ENCODE results near the gene CAPN1. TPM values are rescaled to one million over a fixed set of nuclear protein-coding genes. Genes with fewer than 3 reads are reported as not detected.

The CAPN1 gene
- polyA plus RNA-seq, 2 of the 4 experiments (the other 2 are of a cell fraction) = 63.7 to 93.1 TPM

- Histone ChIP-seq H3K4me2 (no peak overlapping the region), H3K27ac (no peak overlapping the region), H3K4me1 (no peaks in the 10 kb centered on the region), H3K9me3 (no peaks in the 10 kb centered on the region), H3K4me3 (no peak overlapping the region)
- WGBS (ENCODE audit: missing lambda C conversion rate) = 32% methylated on average over 3 of the region's 3 CpGs
- FAIRE-seq = no peak
- no peak for ATAC-seq
- CTCF ChIA-PET = interaction anchor here (1.8 kb wide), 1 partner anchor 114 kb away, joined by 3 read pairs; no protein-coding TSS in a partner anchor
- POLR2A ChIA-PET = no interaction called here
- no peak for DNase-seq (ENCODE audit: low read depth in 1 of 2, low spot score in 1 of 2)
- TF ChIP-seq BHLHE40 (IDR thresholded peaks at IDR 0.05; ENCODE audit: low read depth, low read length) (no peak), HOXB13 (CRISPR knock-in tag; IDR thresholded peaks at IDR 0.05; ENCODE audit: low read depth) (no peak), HMGXB4 (CRISPR knock-in tag; IDR thresholded peaks at IDR 0.05; ENCODE audit: borderline replicate concordance) (no peak), EHF (CRISPR knock-in tag; IDR thresholded peaks at IDR 0.05) (no peak), FOSB (CRISPR knock-in tag; IDR thresholded peaks at IDR 0.05) (no peak), HDAC2 (IDR thresholded peaks at IDR 0.05) (no peak), POLR2AphosphoS2 (conservative IDR thresholded peaks at IDR 0.05; ENCODE audit: low read length) (no peak)
These were observed 21.1 kb upstream of the CAPN1 start for GRCh38 chr11:65160643-65161042.

- no peak overlapping the region for H3K4me3 ChIP-seq
- DNase-seq (ENCODE audit: low read depth in 1 of 2, low spot score in 1 of 2) (no peak), FAIRE-seq (no peak), ATAC-seq (no peak)
- TF ChIP-seq REST (IDR thresholded peaks at IDR 0.05) = no peak
- TF ChIP-seq ATOH8 (CRISPR knock-in tag; IDR thresholded peaks at IDR 0.05; ENCODE audit: low read depth) = no peak
- no peak for TF ChIP-seq NFE2L2 (conservative IDR thresholded peaks at IDR 0.05; ENCODE audit: low read length)
- TF ChIP-seq RAD21 (conservative IDR thresholded peaks at IDR 0.05 in 1 of 2, IDR thresholded peaks at IDR 0.05 in 1 of 2) = no peak
- TF ChIP-seq RFX5 (IDR thresholded peaks at IDR 0.05) = no peak
- no peak for TF ChIP-seq RARB (CRISPR knock-in tag; IDR thresholded peaks at IDR 0.05)
- no peak for TF ChIP-seq PHF8 (IDR thresholded peaks at IDR 0.05; ENCODE audit: borderline replicate concordance, low read depth)
- TF ChIP-seq CBX8 (IDR thresholded peaks at IDR 0.05) = no peak
- no peak for TF ChIP-seq POLR2AphosphoS2 (conservative IDR thresholded peaks at IDR 0.05; ENCODE audit: low read length)
- no peak for TF ChIP-seq MYC (IDR thresholded peaks at IDR 0.05; ENCODE audit: borderline replicate concordance, low read length)
- H3K4me1 ChIP-seq = 0 out of 3 replicates have a peak, but pooled peaks cover 4% of the 10 kb centered on the region
- ChIA-PET CTCF (interaction anchor here (0.6 to 1.6 kb wide), 4 partner anchors 18 to 286 kb away, joined by 3 to 4 read pairs (median 4); partner anchors contain the start of gene CAPN1), POLR2A (interaction anchor here (0.6 kb wide), 1 partner anchor 29 kb away, joined by 3 read pairs; no protein-coding TSS in a partner anchor)
- no peak overlapping the region for H3K4me2 ChIP-seq
- H3K9me3 ChIP-seq = no peaks in the 10 kb centered on the region
- H3K27ac ChIP-seq = no peak overlapping the region
- 68% methylated on average over 2 of the region's 2 CpGs for WGBS (ENCODE audit: missing lambda C conversion rate)
These were observed 18.0 kb upstream of the CAPN1 start for GRCh38 chr11:65163684-65164083.

Measured in A549 (cell line).